Panc1 (cell line): ENCODE data around the gene ATP9A. TPM values are rescaled to one million over a fixed set of nuclear protein-coding genes. Genes with fewer than 3 reads are reported as not detected.

Experiments
- ATAC-seq: fragments of 200-7000 bp; cut with Tn5 transposase; 2 replicates; pipeline ENCODE4 v1.9.1; 2020; ENCODE audit warnings: mild to moderate bottlenecking, moderate library complexity
- BruUV-seq: library from RNA; stranded (reverse); fragments of 400-500 nt; replicated peaks from 2 replicates; lab custom pipeline; 2021; lab: Mats Ljungman, UMichigan
- CTCF ChIA-PET: fragments of 300-600 bp; sonication (Branson Sonifier 250); formaldehyde crosslinking; loops from one replicate; lab custom pipeline; 2022; ENCODE audit warnings: antibody characterized with exemption; lab: Charles Lee
- POLR2A ChIA-PET: fragments of 300-600 bp; sonication (Branson Sonifier 250); formaldehyde crosslinking; loops from one replicate; lab custom pipeline; 2022; ENCODE audit warnings: antibody characterized with exemption; lab: Charles Lee
- DNase-seq: peaks from one replicate; pipeline ENCODE4 v3.0.0-alpha.2; 2010; ENCODE audit warnings: low read depth, low spot score
- H3K27ac ChIP-seq: 2 replicates; pipeline ENCODE4 v1.5.1; 2011; ENCODE audit warnings: mild to moderate bottlenecking, low read length, inconsistent platforms
- H3K27me3 ChIP-seq: fragments of 200-500 bp; sonication (Bioruptor generic); 2 replicates; pipeline ENCODE4 v1.6.0; 2014; ENCODE audit warnings: low read length, inconsistent platforms; ENCODE audit not compliant: control insufficient read depth, insufficient read depth
- H3K36me3 ChIP-seq: fragments of 200-500 bp; sonication (Bioruptor generic); 2 replicates; pipeline ENCODE4 v1.5.1; 2014; ENCODE audit warnings: inconsistent platforms, mild to moderate bottlenecking, low read length, moderate library complexity; ENCODE audit not compliant: control insufficient read depth, insufficient read depth
- H3K4me1 ChIP-seq: 2 replicates; pipeline ENCODE4 v1.5.1; 2011; ENCODE audit warnings: inconsistent platforms, mild to moderate bottlenecking, low read length, moderate library complexity; ENCODE audit not compliant: control insufficient read depth, insufficient read depth
- H3K4me3 ChIP-seq, 2 experiments: 2 replicates each; pipeline ENCODE4 v1.5.1; 2011 to 2012; ENCODE audit warnings: low read depth in 2 of 2, low read length in 2 of 2, mild to moderate bottlenecking in 2 of 2, inconsistent platforms in 1 of 2, moderate library complexity in 1 of 2
- H3K9me3 ChIP-seq: fragments of 200-500 bp; sonication (Bioruptor generic); 2 replicates; pipeline ENCODE4 v1.5.1; 2014; ENCODE audit warnings: low read depth, mild to moderate bottlenecking, inconsistent platforms, low read length, moderate library complexity; ENCODE audit not compliant: control insufficient read depth, insufficient read depth
- POLR2AphosphoS5 ChIP-seq: IDR thresholded peaks from 2 replicates; pipeline ENCODE4 v1.6.1; 2012; ENCODE audit warnings: mild to moderate bottlenecking, low read depth, low read length, moderate library complexity
- SIN3A ChIP-seq: IDR thresholded peaks from 2 replicates; pipeline ENCODE4 v1.6.1; 2012; ENCODE audit warnings: low read depth, mild to moderate bottlenecking, low read length, moderate library complexity, borderline replicate concordance; ENCODE audit not compliant: insufficient read depth
- TCF7L2 ChIP-seq: IDR thresholded peaks from 2 replicates; pipeline ENCODE4 v1.6.1; 2011; ENCODE audit warnings: mild to moderate bottlenecking, low read depth, low read length, inconsistent platforms
- in situ Hi-C: cut with HindIII; loops from 2 replicates; pipeline ENCODE4 v1.10.0; 2016; ENCODE audit warnings: low sequenced_read_pairs, low pct_unique_long_range_greater_than_20kb
- intact Hi-C: fragments of 100-400 bp; cut with micrococcal nuclease; formaldehyde crosslinking; loops from one replicate; pipeline ENCODE4 v1.10.0; 2022; ENCODE audit not compliant: unreplicated experiment
- total RNA-seq: library from RNA; stranded (reverse); gene quantifications from one replicate; pipeline ENCODE4 v1.2.1, GENCODE V29; 2021; ENCODE audit not compliant: unreplicated experiment
- TF ChIP-seq, protein P1 (sequence below): fragments of 450-650 bp; IDR thresholded peaks from 2 replicates; pipeline ENCODE4 v1.5.1; 2017; ENCODE audit warnings: mild to moderate bottlenecking
- TF ChIP-seq, protein P2 (sequence below), 2 experiments: IDR thresholded peaks; 2 replicates each; pipeline ENCODE4 v1.6.1; 2011 to 2012; ENCODE audit warnings: low read depth in 2 of 2, control low read depth in 1 of 2, low read length in 1 of 2, mild to moderate bottlenecking in 1 of 2, moderate library complexity in 1 of 2; ENCODE audit not compliant: insufficient read depth in 1 of 2

Gene ATP9A
- total RNA-seq, 1 experiment from 2014 or later, result 8.7 TPM

- no peak for ATAC-seq
- Histone ChIP-seq H3K27ac (no peak overlapping the region; the same call in 1 of the 2 replicates), H3K4me1 (peaks cover 4% of the 10 kb centered on the region; the same call in 1 of the 2 replicates), H3K9me3 (no peaks in the 10 kb centered on the region), H3K4me3 (no peak overlapping the region), H3K36me3 (no peaks in the 10 kb centered on the region), H3K27me3 (no peaks in the 10 kb centered on the region)
- BruUV-seq, result no TSS peak
- TF ChIP-seq, protein P1, sequence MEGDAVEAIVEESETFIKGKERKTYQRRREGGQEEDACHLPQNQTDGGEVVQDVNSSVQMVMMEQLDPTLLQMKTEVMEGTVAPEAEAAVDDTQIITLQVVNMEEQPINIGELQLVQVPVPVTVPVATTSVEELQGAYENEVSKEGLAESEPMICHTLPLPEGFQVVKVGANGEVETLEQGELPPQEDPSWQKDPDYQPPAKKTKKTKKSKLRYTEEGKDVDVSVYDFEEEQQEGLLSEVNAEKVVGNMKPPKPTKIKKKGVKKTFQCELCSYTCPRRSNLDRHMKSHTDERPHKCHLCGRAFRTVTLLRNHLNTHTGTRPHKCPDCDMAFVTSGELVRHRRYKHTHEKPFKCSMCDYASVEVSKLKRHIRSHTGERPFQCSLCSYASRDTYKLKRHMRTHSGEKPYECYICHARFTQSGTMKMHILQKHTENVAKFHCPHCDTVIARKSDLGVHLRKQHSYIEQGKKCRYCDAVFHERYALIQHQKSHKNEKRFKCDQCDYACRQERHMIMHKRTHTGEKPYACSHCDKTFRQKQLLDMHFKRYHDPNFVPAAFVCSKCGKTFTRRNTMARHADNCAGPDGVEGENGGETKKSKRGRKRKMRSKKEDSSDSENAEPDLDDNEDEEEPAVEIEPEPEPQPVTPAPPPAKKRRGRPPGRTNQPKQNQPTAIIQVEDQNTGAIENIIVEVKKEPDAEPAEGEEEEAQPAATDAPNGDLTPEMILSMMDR, result no peak
- no peak for TF ChIP-seq POLR2AphosphoS5
- TF ChIP-seq, protein P2, sequence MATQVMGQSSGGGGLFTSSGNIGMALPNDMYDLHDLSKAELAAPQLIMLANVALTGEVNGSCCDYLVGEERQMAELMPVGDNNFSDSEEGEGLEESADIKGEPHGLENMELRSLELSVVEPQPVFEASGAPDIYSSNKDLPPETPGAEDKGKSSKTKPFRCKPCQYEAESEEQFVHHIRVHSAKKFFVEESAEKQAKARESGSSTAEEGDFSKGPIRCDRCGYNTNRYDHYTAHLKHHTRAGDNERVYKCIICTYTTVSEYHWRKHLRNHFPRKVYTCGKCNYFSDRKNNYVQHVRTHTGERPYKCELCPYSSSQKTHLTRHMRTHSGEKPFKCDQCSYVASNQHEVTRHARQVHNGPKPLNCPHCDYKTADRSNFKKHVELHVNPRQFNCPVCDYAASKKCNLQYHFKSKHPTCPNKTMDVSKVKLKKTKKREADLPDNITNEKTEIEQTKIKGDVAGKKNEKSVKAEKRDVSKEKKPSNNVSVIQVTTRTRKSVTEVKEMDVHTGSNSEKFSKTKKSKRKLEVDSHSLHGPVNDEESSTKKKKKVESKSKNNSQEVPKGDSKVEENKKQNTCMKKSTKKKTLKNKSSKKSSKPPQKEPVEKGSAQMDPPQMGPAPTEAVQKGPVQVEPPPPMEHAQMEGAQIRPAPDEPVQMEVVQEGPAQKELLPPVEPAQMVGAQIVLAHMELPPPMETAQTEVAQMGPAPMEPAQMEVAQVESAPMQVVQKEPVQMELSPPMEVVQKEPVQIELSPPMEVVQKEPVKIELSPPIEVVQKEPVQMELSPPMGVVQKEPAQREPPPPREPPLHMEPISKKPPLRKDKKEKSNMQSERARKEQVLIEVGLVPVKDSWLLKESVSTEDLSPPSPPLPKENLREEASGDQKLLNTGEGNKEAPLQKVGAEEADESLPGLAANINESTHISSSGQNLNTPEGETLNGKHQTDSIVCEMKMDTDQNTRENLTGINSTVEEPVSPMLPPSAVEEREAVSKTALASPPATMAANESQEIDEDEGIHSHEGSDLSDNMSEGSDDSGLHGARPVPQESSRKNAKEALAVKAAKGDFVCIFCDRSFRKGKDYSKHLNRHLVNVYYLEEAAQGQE (IDR thresholded peaks at IDR 0.05; ENCODE audit: insufficient read depth in 1 of 2, low read depth in 2 of 2, low read length in 1 of 2), result no peak
- TF ChIP-seq SIN3A, result no peak
- no peak for TF ChIP-seq TCF7L2
- intact Hi-C loops (loop anchor here (5.0 kb wide), 1 partner anchor 330 kb away; no protein-coding TSS in a partner anchor), in situ Hi-C loops (no loop called here)
- no peak for DNase-seq
- POLR2A ChIA-PET, result interaction anchor here (0.6 kb wide), 3 partner anchors 28 to 1086 kb away, joined by 3 to 9 read pairs (median 4); no protein-coding TSS in a partner anchor
- CTCF ChIA-PET, result interaction anchor here (0.6 to 0.7 kb wide), 4 partner anchors 23 to 410 kb away, joined by 3 to 4 read pairs (median 4); no protein-coding TSS in a partner anchor
Measured at GRCh38 chr20:51637241-51637640, 130.9 kb downstream of the ATP9A start.

GRCh38 chr20:51636123-51636522 lies 132.1 kb downstream of the ATP9A start:
- CTCF ChIA-PET, result no interaction called here

More at GRCh38 chr20:51636123-51636522, 132.1 kb downstream of the ATP9A start:
- Histone ChIP-seq H3K4me1 (peaks cover 11% of the 10 kb centered on the region), H3K4me3 (no peak overlapping the region), H3K9me3 (no peaks in the 10 kb centered on the region), H3K36me3 (no peaks in the 10 kb centered on the region), H3K27ac (no peak overlapping the region), H3K27me3 (no peaks in the 10 kb centered on the region)
- POLR2A ChIA-PET, result no interaction called here
- intact Hi-C loops (loop anchor here (5.0 kb wide), 1 partner anchor 331 kb away; no protein-coding TSS in a partner anchor), in situ Hi-C loops (no loop called here)
- no peak for DNase-seq
- TF ChIP-seq SIN3A (no peak), TCF7L2 (no peak), POLR2AphosphoS5 (no peak)
- TF ChIP-seq, protein P2 (IDR thresholded peaks at IDR 0.05; ENCODE audit: insufficient read depth in 1 of 2, low read depth in 2 of 2, low read length in 1 of 2), result no peak
- TF ChIP-seq, protein P1, result no peak
- no peak for ATAC-seq
- no TSS peak for BruUV-seq
